Endothelial cell of umbilical vein (primary cell): ENCODE results near the gene CNTROB. TPM values are rescaled to one million over a fixed set of nuclear protein-coding genes. Genes with fewer than 3 reads are reported as not detected.

Experiments used
- BruUV-seq: library from RNA; stranded (reverse); fragments of 400-500 nt; replicated peaks from 2 replicates; lab custom pipeline; 2021; lab: Mats Ljungman, UMichigan
- CTCF ChIA-PET: fragments of 300-600, 350-600 bp; sonication (Branson Sonifier 250); formaldehyde crosslinking; loops from one replicate; lab custom pipeline; 2021; ENCODE audit warnings: antibody characterized with exemption, inconsistent platforms; lab: Charles Lee
- POLR2A ChIA-PET: fragments of 300-600, 350-600 bp; sonication (Branson Sonifier 250); formaldehyde crosslinking; loops from one replicate; lab custom pipeline; 2021; ENCODE audit warnings: antibody characterized with exemption, inconsistent platforms; lab: Charles Lee
- DNase-seq: peaks from one replicate; pipeline ENCODE4 v3.0.0-alpha.2; 2011; ENCODE audit warnings: low read depth, low spot score
- FAIRE-seq: peaks from 2 replicates; lab custom pipeline; 2011; peaks lifted over from hg19 to GRCh38; lab: Jason Lieb, UNC
- H2AFZ ChIP-seq: 2 replicates; pipeline ENCODE4 v1.6.0; 2012; ENCODE audit warnings: low read depth, low read length, control low read depth, inconsistent platforms
- H3K27ac ChIP-seq: 2 replicates; pipeline ENCODE4 v1.5.1; 2011; ENCODE audit warnings: low read depth, mild to moderate bottlenecking, control low read depth, low read length, moderate library complexity; ENCODE audit not compliant: insufficient read depth
- H3K27me3 ChIP-seq, 2 experiments: 2 replicates each; pipeline versions ENCODE4 v1.6.0 to v1.6.1; 2011; ENCODE audit warnings: low read length in 2 of 2, mixed read lengths in 1 of 2; ENCODE audit not compliant: control insufficient read depth in 2 of 2, insufficient read depth in 2 of 2
- H3K36me3 ChIP-seq, 2 experiments: 2 replicates in 1 of 2; 3 replicates in 1 of 2; pipeline ENCODE4 v1.5.1; 2011; ENCODE audit warnings: low read length in 2 of 2, mild to moderate bottlenecking in 1 of 2, moderate library complexity in 1 of 2; ENCODE audit not compliant: control insufficient read depth in 2 of 2, insufficient read depth in 2 of 2; ENCODE audit errors: extremely low read depth in 1 of 2
- H3K4me1 ChIP-seq: 3 replicates; pipeline ENCODE4 v1.5.1; 2011; ENCODE audit warnings: mild to moderate bottlenecking, low read length; ENCODE audit not compliant: control insufficient read depth, insufficient read depth; ENCODE audit errors: extremely low read depth
- H3K4me2 ChIP-seq: 2 replicates; pipeline ENCODE4 v1.6.1; 2011; ENCODE audit warnings: low read length, control low read depth, mixed read lengths; ENCODE audit not compliant: insufficient read depth
- H3K4me3 ChIP-seq, 3 experiments: fragments of 200-600 bp in 1 of 3; sonication (generic), shearing (Covaris generic) in 1 of 3; replicated peaks in 1 of 3; 2 replicates each; pipeline ENCODE4 v1.5.1; 2011 to 2016; ENCODE audit warnings: control low read depth in 3 of 3, low read length in 3 of 3, mild to moderate bottlenecking in 2 of 3, inconsistent platforms in 1 of 3, low read depth in 1 of 3, moderate library complexity in 1 of 3; ENCODE audit not compliant: insufficient read depth in 1 of 3
- H3K79me2 ChIP-seq: 2 replicates; pipeline ENCODE4 v1.6.0; 2012; ENCODE audit warnings: low read length, inconsistent platforms; ENCODE audit not compliant: control insufficient read depth, insufficient read depth
- H3K9ac ChIP-seq: replicated peaks from 2 replicates; pipeline ENCODE3; 2011; ENCODE audit warnings: low read length, control low read depth; ENCODE audit not compliant: insufficient read depth; ENCODE audit errors: extremely low read depth
- H3K9me1 ChIP-seq: replicated peaks from 3 replicates; pipeline ENCODE4 v1.6.0; 2011; ENCODE audit warnings: mild to moderate bottlenecking, low read length; ENCODE audit not compliant: control insufficient read depth, insufficient read depth; ENCODE audit errors: extremely low read depth
- H3K9me3 ChIP-seq: replicated peaks from 2 replicates; pipeline ENCODE4 v1.5.1; 2012; ENCODE audit warnings: low read length, inconsistent platforms; ENCODE audit not compliant: control insufficient read depth, insufficient read depth
- H4K20me1 ChIP-seq: replicated peaks from 2 replicates; pipeline ENCODE3; 2011; ENCODE audit warnings: mild to moderate bottlenecking, low read length; ENCODE audit not compliant: control insufficient read depth, insufficient read depth; ENCODE audit errors: extremely low read depth
- EZH2 ChIP-seq: IDR thresholded peaks from 2 replicates; pipeline ENCODE4 v1.6.1; 2012; ENCODE audit warnings: borderline replicate concordance, low read depth, mild to moderate bottlenecking, moderate library complexity, low read length, inconsistent platforms; ENCODE audit not compliant: severe bottlenecking
- FOS ChIP-seq: IDR thresholded peaks from 2 replicates; pipeline ENCODE4 v1.6.1; 2011; ENCODE audit warnings: mild to moderate bottlenecking, low read length, moderate library complexity, borderline replicate concordance; ENCODE audit not compliant: insufficient read depth
- GATA2 ChIP-seq: IDR thresholded peaks from 2 replicates; pipeline ENCODE4 v1.7.0; 2011; ENCODE audit warnings: low read depth, mild to moderate bottlenecking, moderate library complexity, mixed read lengths, low read length; ENCODE audit not compliant: insufficient read length, insufficient read depth
- JUN ChIP-seq: IDR thresholded peaks from 2 replicates; pipeline ENCODE4 v1.6.1; 2011; ENCODE audit warnings: borderline replicate concordance, low read depth; ENCODE audit not compliant: insufficient read length, insufficient read depth
- MYC ChIP-seq: IDR thresholded peaks from one replicate; pipeline ENCODE4 v1.6.1; 2011; ENCODE audit warnings: mild to moderate bottlenecking, low read depth, low read length
- POLR2A ChIP-seq: IDR thresholded peaks from 2 replicates; pipeline ENCODE4 v1.6.1; 2012; ENCODE audit warnings: low read depth, mild to moderate bottlenecking, control low read depth, low read length
- POLR2AphosphoS5 ChIP-seq: IDR thresholded peaks from 2 replicates; pipeline ENCODE4 v1.6.1; 2012; ENCODE audit warnings: low read depth, mild to moderate bottlenecking, control low read depth, low read length, moderate library complexity; ENCODE audit not compliant: insufficient read depth
- dilution Hi-C: fragments of 300-500 bp; cut with MboI; formaldehyde crosslinking; loops from one replicate; pipeline ENCODE4 v1.15.0; 2019; ENCODE audit warnings: low sequenced_read_pairs; ENCODE audit not compliant: extremely low pct_ligation_motif_present
- intact Hi-C: fragments of 100-400 bp; cut with micrococcal nuclease; formaldehyde crosslinking; loops from one replicate; pipeline ENCODE4 v1.10.0; 2022
- polyA plus RNA-seq, 4 experiments: library from polyadenylated mRNA; depleted of rRNA in 3 of 4; stranded (reverse) in 3 of 4; unstranded in 1 of 4; fragments of >200 nt; gene quantifications; 2 replicates each; pipeline versions ENCODE4 v1.2.1 to v1.2.3, GENCODE V29; 2011 to 2012; ENCODE audit warnings: missing spikeins in 1 of 4
- total RNA-seq: library from RNA; stranded (reverse); gene quantifications from 2 replicates; pipeline ENCODE4 v1.2.3, GENCODE V29; 2021
- TF ChIP-seq, protein P1 (sequence below): IDR thresholded peaks from 2 replicates; pipeline ENCODE4 v1.6.1; 2011; ENCODE audit not compliant: insufficient read depth, insufficient read length
- TF ChIP-seq, protein P2 (sequence below), 2 donors: IDR thresholded peaks; 1 replicate in 1 of 2; 2 replicates in 1 of 2; pipeline ENCODE4 v1.5.1; 2011; ENCODE audit warnings: low read length in 2 of 2, mild to moderate bottlenecking in 2 of 2, moderate library complexity in 2 of 2, control low read depth in 1 of 2, inconsistent platforms in 1 of 2, low read depth in 1 of 2; ENCODE audit not compliant: insufficient read depth in 1 of 2; ENCODE audit errors: extremely low read depth in 1 of 2

The CNTROB gene
- total and polyA plus RNA-seq, 2 donors (not counting 3 experiments of a cell fraction or from before 2014, with no cell fraction given) = 24.9 to 47.2 TPM

DNA sequence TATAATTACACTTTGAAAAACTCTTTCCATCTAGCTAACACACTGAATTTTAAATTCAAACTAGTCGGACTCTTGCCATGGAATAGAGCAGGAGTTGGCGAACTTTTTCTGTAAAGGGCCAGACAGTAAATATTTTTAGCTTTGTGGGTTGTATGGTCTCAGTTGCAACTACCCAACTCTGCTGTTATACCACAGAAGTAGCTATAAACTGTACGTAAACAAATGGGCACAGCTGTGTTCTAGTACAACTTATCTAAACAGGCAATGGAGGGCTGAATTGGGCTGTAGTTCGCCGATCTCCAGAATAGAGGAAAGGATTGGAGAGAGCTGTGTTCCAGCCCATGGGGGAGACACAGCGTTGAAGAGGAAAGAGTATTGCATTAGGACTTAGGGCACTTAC is 8.7 kb downstream of the CNTROB start:
- dilution Hi-C loops = no loop called here
- no peak for DNase-seq
- H4K20me1 ChIP-seq = no peaks in the 10 kb centered on the region
- no TSS peak for BruUV-seq
- H3K27me3 ChIP-seq = no peaks in the 10 kb centered on the region
- FAIRE-seq = no peak
- H3K79me2 ChIP-seq = no peaks in the 10 kb centered on the region
- H3K9me1 ChIP-seq = no peaks in the 10 kb centered on the region
- H3K27ac ChIP-seq = no peak overlapping the region
- H3K36me3 ChIP-seq = peaks cover 15 to 37% of the 10 kb centered on the region in 2 experiments
- TF ChIP-seq, protein P1, sequence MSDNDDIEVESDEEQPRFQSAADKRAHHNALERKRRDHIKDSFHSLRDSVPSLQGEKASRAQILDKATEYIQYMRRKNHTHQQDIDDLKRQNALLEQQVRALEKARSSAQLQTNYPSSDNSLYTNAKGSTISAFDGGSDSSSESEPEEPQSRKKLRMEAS = no peak
- TF ChIP-seq JUN (no peak), EZH2 (no peak), POLR2A (no peak), FOS (no peak), GATA2 (no peak), MYC (no peak), POLR2AphosphoS5 (no peak)
- TF ChIP-seq, protein P2, sequence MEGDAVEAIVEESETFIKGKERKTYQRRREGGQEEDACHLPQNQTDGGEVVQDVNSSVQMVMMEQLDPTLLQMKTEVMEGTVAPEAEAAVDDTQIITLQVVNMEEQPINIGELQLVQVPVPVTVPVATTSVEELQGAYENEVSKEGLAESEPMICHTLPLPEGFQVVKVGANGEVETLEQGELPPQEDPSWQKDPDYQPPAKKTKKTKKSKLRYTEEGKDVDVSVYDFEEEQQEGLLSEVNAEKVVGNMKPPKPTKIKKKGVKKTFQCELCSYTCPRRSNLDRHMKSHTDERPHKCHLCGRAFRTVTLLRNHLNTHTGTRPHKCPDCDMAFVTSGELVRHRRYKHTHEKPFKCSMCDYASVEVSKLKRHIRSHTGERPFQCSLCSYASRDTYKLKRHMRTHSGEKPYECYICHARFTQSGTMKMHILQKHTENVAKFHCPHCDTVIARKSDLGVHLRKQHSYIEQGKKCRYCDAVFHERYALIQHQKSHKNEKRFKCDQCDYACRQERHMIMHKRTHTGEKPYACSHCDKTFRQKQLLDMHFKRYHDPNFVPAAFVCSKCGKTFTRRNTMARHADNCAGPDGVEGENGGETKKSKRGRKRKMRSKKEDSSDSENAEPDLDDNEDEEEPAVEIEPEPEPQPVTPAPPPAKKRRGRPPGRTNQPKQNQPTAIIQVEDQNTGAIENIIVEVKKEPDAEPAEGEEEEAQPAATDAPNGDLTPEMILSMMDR (IDR thresholded peaks at IDR 0.05; ENCODE audit: extremely low read depth in 1 of 2, insufficient read depth in 1 of 2, low read depth in 1 of 2, low read length in 2 of 2) = no peak
- ChIA-PET POLR2A (no interaction called here), CTCF (interaction anchor here (0.9 to 3.1 kb wide), 7 partner anchors 22 to 120 kb away, joined by 3 to 9 read pairs (median 5); no protein-coding TSS in a partner anchor)
- no peaks in the 10 kb centered on the region for H3K9me3 ChIP-seq
- no peak overlapping the region for H3K4me3 ChIP-seq
- H3K9ac ChIP-seq = no peak overlapping the region
- no peaks in the 10 kb centered on the region for H3K4me1 ChIP-seq
- H3K4me2 ChIP-seq = no peak overlapping the region
- H2AFZ ChIP-seq = no peak overlapping the region
- intact Hi-C loops = no loop called here
